HCT116 (cell line): ENCODE data around the gene PEX26.
"Not testable (repeated sequence)": the region's sequence is repeated elsewhere in the genome, so short reads cannot be mapped to it uniquely, and the experiment has no call there.

Experiments
- CTCF ChIP-seq, 3 experiments: fragments of 200-600 bp in 1 of 3; sonication (generic) in 1 of 3; IDR thresholded peaks in 2 of 3; conservative IDR thresholded peaks in 1 of 3; 2 replicates each; pipeline ENCODE4 v1.5.1; 2012 to 2017; ENCODE audit warnings: low read depth in 2 of 3, low read length in 2 of 3, antibody characterized with exemption in 1 of 3, borderline replicate concordance in 1 of 3, control low read depth in 1 of 3, mild to moderate bottlenecking in 1 of 3, mixed read lengths in 1 of 3, mixed run types in 1 of 3, moderate library complexity in 1 of 3; ENCODE audit not compliant: insufficient read depth in 1 of 3
- EZH2phosphoT487 ChIP-seq: fragments of 200-600 bp; IDR thresholded peaks from 2 replicates; pipeline ENCODE4 v1.6.1; 2018; ENCODE audit warnings: antibody characterized with exemption, borderline replicate concordance
- JUND ChIP-seq: IDR thresholded peaks from 2 replicates; pipeline ENCODE4 v1.6.1; 2012
- POLR2A ChIP-seq: IDR thresholded peaks from 2 replicates; pipeline ENCODE4 v1.7.0; 2011; ENCODE audit warnings: borderline replicate concordance; ENCODE audit not compliant: insufficient read depth, insufficient read length; ENCODE audit errors: extremely low read depth
- POLR2AphosphoS5 ChIP-seq: IDR thresholded peaks from 2 replicates; pipeline ENCODE4 v1.6.1; 2011; ENCODE audit warnings: mild to moderate bottlenecking, low read depth, low read length, moderate library complexity
- RAD21 ChIP-seq: IDR thresholded peaks from 2 replicates; pipeline ENCODE4 v1.6.1; 2012; ENCODE audit warnings: low read depth, mild to moderate bottlenecking
- SRF ChIP-seq: IDR thresholded peaks from 2 replicates; pipeline ENCODE4 v1.6.1; 2012; ENCODE audit warnings: low read depth

GRCh38 chr22:18051113-18051512 is 26.7 kb upstream of the PEX26 start:
- not testable (repeated sequence) for TF ChIP-seq SRF; RAD21; CTCF (IDR thresholded peaks at IDR 0.05 in 2 of 3, conservative IDR thresholded peaks at IDR 0.05 in 1 of 3; ENCODE audit: borderline replicate concordance in 1 of 3, insufficient read depth in 1 of 3, low read depth in 2 of 3, low read length in 2 of 3); POLR2A; EZH2phosphoT487; POLR2AphosphoS5; JUND
